Thyroid gland (tissue), 4 donors: ENCODE results near the gene MLH3.
"Not testable (repeated sequence)": the region's sequence is repeated elsewhere in the genome, so short reads cannot be mapped to it uniquely, and the experiment has no call there.

Source experiments
- CTCF ChIP-seq, 6 experiments: fragments of 200-600 bp in 3 of 6; fragments of 450-650 bp in 3 of 6; sonication (generic) in 3 of 6; IDR thresholded peaks; one replicate each; pipeline ENCODE4 v1.5.1; 2016 to 2019; ENCODE audit warnings: antibody characterized with exemption in 6 of 6, mild to moderate bottlenecking in 2 of 6, inconsistent platforms in 1 of 6, moderate library complexity in 1 of 6
- POLR2A ChIP-seq, 2 donors: fragments of 450-650 bp; IDR thresholded peaks; one replicate each; pipeline ENCODE4 v1.6.1; 2017; ENCODE audit warnings: antibody characterized with exemption in 2 of 2, mild to moderate bottlenecking in 2 of 2, moderate library complexity in 1 of 2

- not testable (repeated sequence) for TF ChIP-seq CTCF, POLR2A (IDR thresholded peaks at IDR 0.05)
Measured at GRCh38 chr14:74995781-74996180, 55.5 kb downstream of the MLH3 start.
